ENCODE data around the gene PPP3CA. TPM values are rescaled to one million over a fixed set of nuclear protein-coding genes. Genes with fewer than 3 reads are reported as not detected.
"Not testable (repeated sequence)": the region's sequence is repeated elsewhere in the genome, so short reads cannot be mapped to it uniquely, and the experiment has no call there.

PPP3CA gene
- total RNA-seq, 4 donors from 2014 or later: 38.5 to 46.7 (median 40.6) TPM

GRCh38 chr4:101236097-101236496, 111.2 kb downstream of the PPP3CA start:
- TF ChIP-seq POLR2A (IDR thresholded peaks at IDR 0.05) (no peak), CTCF (IDR thresholded peaks at IDR 0.05) (no peak)
- 91 to 95% methylated on average over 2 of the region's 2 CpGs for WGBS, 2 donors
- intact Hi-C loops (cut with DNase I; ENCODE audit: low total_unique reads): no loop called here
- H3K4me3 ChIP-seq (ENCODE audit: low read depth, poor library complexity, severe bottlenecking): no peak overlapping the region
- DNase-seq (ENCODE audit: low spot score in 2 of 2): no peak

- intact Hi-C loops (cut with DNase I; ENCODE audit: low total_unique reads); H3K4me3 ChIP-seq (ENCODE audit: low read depth, poor library complexity, severe bottlenecking); DNase-seq (ENCODE audit: low spot score in 2 of 2): not testable (repeated sequence)
These were observed 113.2 kb downstream of the PPP3CA start for GRCh38 chr4:101234141-101234540.

GRCh38 chr4:101232074-101232776, 115.1 kb downstream of the PPP3CA start:
- intact Hi-C loops (cut with DNase I; ENCODE audit: low total_unique reads): no loop called here

GRCh38 chr4:101230801-101231426, 116.4 kb downstream of the PPP3CA start:
- WGBS, 2 donors: 65 to 76% methylated on average over 3 of the region's 3 CpGs
- TF ChIP-seq CTCF (IDR thresholded peaks at IDR 0.05) (no peak), POLR2A (IDR thresholded peaks at IDR 0.05) (no peak)
- intact Hi-C loops (cut with DNase I; ENCODE audit: low total_unique reads): no loop called here
- H3K4me3 ChIP-seq (ENCODE audit: low read depth, poor library complexity, severe bottlenecking): no peak overlapping the region
- DNase-seq (ENCODE audit: low spot score in 2 of 2): no peak

More at GRCh38 chr4:101232074-101232776, 115.1 kb downstream of the PPP3CA start:
- WGBS, 2 donors: 7 to 10% methylated on average over 1 of the region's 1 CpG
- H3K4me3 ChIP-seq (ENCODE audit: low read depth, poor library complexity, severe bottlenecking): no peak overlapping the region
- peak in 1 of 2 donors; percentile 30 for DNase-seq (ENCODE audit: low spot score in 2 of 2)
- TF ChIP-seq POLR2A (IDR thresholded peaks at IDR 0.05): no peak
- TF ChIP-seq CTCF (IDR thresholded peaks at IDR 0.05): no peak

GRCh38 chr4:101229116-101229515, 118.2 kb downstream of the PPP3CA start:
- no peak overlapping the region for H3K4me3 ChIP-seq (ENCODE audit: low read depth, poor library complexity, severe bottlenecking)
- no peak for TF ChIP-seq CTCF (IDR thresholded peaks at IDR 0.05)
- intact Hi-C loops (cut with DNase I; ENCODE audit: low total_unique reads): no loop called here
- 85 to 90% methylated on average over 2 of the region's 2 CpGs for WGBS, 2 donors
- no peak for DNase-seq (ENCODE audit: low spot score in 2 of 2)

- no peak overlapping the region for H3K4me3 ChIP-seq (ENCODE audit: low read depth, poor library complexity, severe bottlenecking)
- intact Hi-C loops (cut with DNase I; ENCODE audit: low total_unique reads): no loop called here
- TF ChIP-seq POLR2A (IDR thresholded peaks at IDR 0.05) (no peak), CTCF (IDR thresholded peaks at IDR 0.05) (no peak)
- DNase-seq (ENCODE audit: low spot score in 2 of 2): no peak
These were observed 119.6 kb downstream of the PPP3CA start for GRCh38 chr4:101227715-101228114.

Data from lower leg skin (tissue), 4 donors.